Measurements from ENCODE around the gene S1PR1. TPM values are rescaled to one million over a fixed set of nuclear protein-coding genes. Genes with fewer than 3 reads are reported as not detected.

S1PR1 gene
- total and polyA plus RNA-seq, 2 of the 13 experiments (the other 11 are each of a cell fraction or from before 2014, with no cell fraction given), result not detected

- TF ChIP-seq ZNF713 (CRISPR knock-in tag; IDR thresholded peaks at IDR 0.05), result no peak
- TF ChIP-seq BRF2 (CRISPR knock-in tag; IDR thresholded peaks at IDR 0.05), result no peak
- no peak for TF ChIP-seq ZNF451 (CRISPR knock-in tag; IDR thresholded peaks at IDR 0.05)
- TF ChIP-seq, protein P1, sequence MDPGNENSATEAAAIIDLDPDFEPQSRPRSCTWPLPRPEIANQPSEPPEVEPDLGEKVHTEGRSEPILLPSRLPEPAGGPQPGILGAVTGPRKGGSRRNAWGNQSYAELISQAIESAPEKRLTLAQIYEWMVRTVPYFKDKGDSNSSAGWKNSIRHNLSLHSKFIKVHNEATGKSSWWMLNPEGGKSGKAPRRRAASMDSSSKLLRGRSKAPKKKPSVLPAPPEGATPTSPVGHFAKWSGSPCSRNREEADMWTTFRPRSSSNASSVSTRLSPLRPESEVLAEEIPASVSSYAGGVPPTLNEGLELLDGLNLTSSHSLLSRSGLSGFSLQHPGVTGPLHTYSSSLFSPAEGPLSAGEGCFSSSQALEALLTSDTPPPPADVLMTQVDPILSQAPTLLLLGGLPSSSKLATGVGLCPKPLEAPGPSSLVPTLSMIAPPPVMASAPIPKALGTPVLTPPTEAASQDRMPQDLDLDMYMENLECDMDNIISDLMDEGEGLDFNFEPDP (CRISPR knock-in tag; conservative IDR thresholded peaks at IDR 0.05), result no peak
- TF ChIP-seq PCBP2 (optimal IDR thresholded peaks at IDR 0.05; ENCODE audit: low read depth, low read length, poor library complexity, severe bottlenecking), result no peak
- TF ChIP-seq, protein P2, sequence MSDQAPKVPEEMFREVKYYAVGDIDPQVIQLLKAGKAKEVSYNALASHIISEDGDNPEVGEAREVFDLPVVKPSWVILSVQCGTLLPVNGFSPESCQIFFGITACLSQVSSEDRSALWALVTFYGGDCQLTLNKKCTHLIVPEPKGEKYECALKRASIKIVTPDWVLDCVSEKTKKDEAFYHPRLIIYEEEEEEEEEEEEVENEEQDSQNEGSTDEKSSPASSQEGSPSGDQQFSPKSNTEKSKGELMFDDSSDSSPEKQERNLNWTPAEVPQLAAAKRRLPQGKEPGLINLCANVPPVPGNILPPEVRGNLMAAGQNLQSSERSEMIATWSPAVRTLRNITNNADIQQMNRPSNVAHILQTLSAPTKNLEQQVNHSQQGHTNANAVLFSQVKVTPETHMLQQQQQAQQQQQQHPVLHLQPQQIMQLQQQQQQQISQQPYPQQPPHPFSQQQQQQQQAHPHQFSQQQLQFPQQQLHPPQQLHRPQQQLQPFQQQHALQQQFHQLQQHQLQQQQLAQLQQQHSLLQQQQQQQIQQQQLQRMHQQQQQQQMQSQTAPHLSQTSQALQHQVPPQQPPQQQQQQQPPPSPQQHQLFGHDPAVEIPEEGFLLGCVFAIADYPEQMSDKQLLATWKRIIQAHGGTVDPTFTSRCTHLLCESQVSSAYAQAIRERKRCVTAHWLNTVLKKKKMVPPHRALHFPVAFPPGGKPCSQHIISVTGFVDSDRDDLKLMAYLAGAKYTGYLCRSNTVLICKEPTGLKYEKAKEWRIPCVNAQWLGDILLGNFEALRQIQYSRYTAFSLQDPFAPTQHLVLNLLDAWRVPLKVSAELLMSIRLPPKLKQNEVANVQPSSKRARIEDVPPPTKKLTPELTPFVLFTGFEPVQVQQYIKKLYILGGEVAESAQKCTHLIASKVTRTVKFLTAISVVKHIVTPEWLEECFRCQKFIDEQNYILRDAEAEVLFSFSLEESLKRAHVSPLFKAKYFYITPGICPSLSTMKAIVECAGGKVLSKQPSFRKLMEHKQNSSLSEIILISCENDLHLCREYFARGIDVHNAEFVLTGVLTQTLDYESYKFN (CRISPR knock-in tag; conservative IDR thresholded peaks at IDR 0.05), result peak; percentile 94
- TF ChIP-seq ZNF251 (CRISPR knock-in tag; IDR thresholded peaks at IDR 0.05), result no peak
- TF ChIP-seq, protein P3, sequence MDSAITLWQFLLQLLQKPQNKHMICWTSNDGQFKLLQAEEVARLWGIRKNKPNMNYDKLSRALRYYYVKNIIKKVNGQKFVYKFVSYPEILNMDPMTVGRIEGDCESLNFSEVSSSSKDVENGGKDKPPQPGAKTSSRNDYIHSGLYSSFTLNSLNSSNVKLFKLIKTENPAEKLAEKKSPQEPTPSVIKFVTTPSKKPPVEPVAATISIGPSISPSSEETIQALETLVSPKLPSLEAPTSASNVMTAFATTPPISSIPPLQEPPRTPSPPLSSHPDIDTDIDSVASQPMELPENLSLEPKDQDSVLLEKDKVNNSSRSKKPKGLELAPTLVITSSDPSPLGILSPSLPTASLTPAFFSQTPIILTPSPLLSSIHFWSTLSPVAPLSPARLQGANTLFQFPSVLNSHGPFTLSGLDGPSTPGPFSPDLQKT (CRISPR knock-in tag; IDR thresholded peaks at IDR 0.05; ENCODE audit: borderline replicate concordance), result no peak
- TF ChIP-seq PAWR (CRISPR knock-in tag; IDR thresholded peaks at IDR 0.05; ENCODE audit: borderline replicate concordance), result no peak
- TF ChIP-seq ATF3 (CRISPR knock-in tag; IDR thresholded peaks at IDR 0.05), result no peak
- TF ChIP-seq ZNF678 (CRISPR knock-in tag; IDR thresholded peaks at IDR 0.05), result no peak
- TF ChIP-seq SMAD1 (CRISPR knock-in tag; IDR thresholded peaks at IDR 0.05; ENCODE audit: borderline replicate concordance, low read depth), result no peak
- TF ChIP-seq HCFC1 (IDR thresholded peaks at IDR 0.05; ENCODE audit: low read depth, low read length), result no peak
- TF ChIP-seq ZFYVE20 (CRISPR knock-in tag; IDR thresholded peaks at IDR 0.05; ENCODE audit: borderline replicate concordance, low read depth), result no peak
- TF ChIP-seq NR2F6 (IDR thresholded peaks at IDR 0.05), result peak; percentile 80
- TF ChIP-seq NR2F6 (CRISPR knock-in tag; IDR thresholded peaks at IDR 0.05), result peak; percentile 85
- 0 out of 2 replicates have a peak, but pooled peaks have one; percentile 20 for TF ChIP-seq ARNTL (CRISPR knock-in tag; IDR thresholded peaks at IDR 0.05)
- no peak for TF ChIP-seq THAP11 (CRISPR knock-in tag; IDR thresholded peaks at IDR 0.05)
- peak; percentile 45; the same call in 1 of the 2 replicates for TF ChIP-seq SP4 (CRISPR knock-in tag; IDR thresholded peaks at IDR 0.05)
- TF ChIP-seq GABPB1 (CRISPR knock-in tag; IDR thresholded peaks at IDR 0.05), result no peak; the same call in 1 of the 2 replicates
- no peak for TF ChIP-seq REXO4 (CRISPR knock-in tag; IDR thresholded peaks at IDR 0.05; ENCODE audit: borderline replicate concordance)
- TF ChIP-seq ZMYM4 (CRISPR knock-in tag; IDR thresholded peaks at IDR 0.05), result peak; percentile 92
- no peak for TF ChIP-seq MEIS2 (CRISPR knock-in tag; IDR thresholded peaks at IDR 0.05)
Observed at GRCh38 chr1:101257500-101258325, 20.9 kb downstream of the S1PR1 start (continued).
